ENCODE results near the gene LEUTX.

DNA sequence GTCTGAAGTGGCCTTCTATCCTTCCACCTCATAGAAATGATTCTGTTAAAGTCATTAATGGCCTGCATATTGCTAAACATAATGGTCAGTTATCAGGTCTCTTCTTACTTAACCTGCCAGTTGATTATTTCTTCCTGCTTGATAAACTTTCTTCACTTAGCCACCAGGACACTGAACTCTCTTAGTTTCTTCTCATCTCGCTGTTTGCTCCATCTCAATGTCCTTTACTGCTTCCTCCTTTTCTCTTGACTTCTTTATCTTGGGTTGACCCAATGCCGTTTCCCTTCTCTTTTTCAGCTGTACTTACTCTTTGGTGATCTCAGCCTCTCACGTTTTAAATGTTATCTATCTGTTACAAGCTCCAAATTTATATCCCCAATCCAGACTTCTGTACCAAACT is 23.7 kb upstream of the LEUTX start:
- no peak for TF ChIP-seq GATA3 (IDR thresholded peaks at IDR 0.05; ENCODE audit: low read depth, low read length)
- no peak for TF ChIP-seq GATA2 (IDR thresholded peaks at IDR 0.05; ENCODE audit: low read depth, low read length)
